Prostate gland (tissue), 2 donors: Measurements from ENCODE around the gene RAB1B.

Experiments used
- CTCF ChIP-seq, 4 experiments: fragments of 200-600 bp in 2 of 4; fragments of 450-650 bp in 2 of 4; sonication (generic) in 2 of 4; IDR thresholded peaks; 1 replicate in 3 of 4; 2 replicates in 1 of 4; pipeline ENCODE4 v1.5.1; 2016 to 2019; ENCODE audit warnings: antibody characterized with exemption in 4 of 4, mild to moderate bottlenecking in 2 of 4, moderate library complexity in 2 of 4
- POLR2AphosphoS5 ChIP-seq: sonication (generic); formaldehyde crosslinking; IDR thresholded peaks from one replicate; pipeline ENCODE4 v1.6.1; 2017; ENCODE audit warnings: antibody characterized with exemption

GRCh38 chr11:66321606-66322005, 53.2 kb downstream of the RAB1B start:
- no peak for TF ChIP-seq CTCF (IDR thresholded peaks at IDR 0.05)
- TF ChIP-seq POLR2AphosphoS5: no peak
